Measurements from ENCODE around the gene BRME1.
A peak's percentile ranks its signal among the peaks of the same experiment; 100 is the strongest.

BRME1 gene

GRCh38 chr19:13844130-13844631, 61.7 kb downstream of the BRME1 start:
- DNase-seq (ENCODE audit: low spot score): no peak

GRCh38 chr19:13843104-13843921, 62.6 kb downstream of the BRME1 start:
- no peak for DNase-seq (ENCODE audit: low spot score)

GRCh38 chr19:13842291-13843103, 63.4 kb downstream of the BRME1 start:
- peak; percentile 60 for DNase-seq (ENCODE audit: low spot score)

- DNase-seq (ENCODE audit: low spot score): no peak
Measured at GRCh38 chr19:13841962-13842290, 64.0 kb downstream of the BRME1 start.

- no peak for DNase-seq (ENCODE audit: low spot score)
Measured at GRCh38 chr19:13841086-13841961, 64.6 kb downstream of the BRME1 start.

- DNase-seq (ENCODE audit: low spot score): no peak
Measured at GRCh38 chr19:13840305-13841085, 65.4 kb downstream of the BRME1 start.

- DNase-seq (ENCODE audit: low spot score): no peak
Measured at GRCh38 chr19:13839938-13840304, 66.0 kb downstream of the BRME1 start.

- DNase-seq (ENCODE audit: low spot score): peak; percentile 89
Measured at GRCh38 chr19:13839130-13839937, 66.6 kb downstream of the BRME1 start.

GRCh38 chr19:13838435-13839129, 67.3 kb downstream of the BRME1 start:
- no peak for DNase-seq (ENCODE audit: low spot score)

GRCh38 chr19:13835791-13836723, 69.9 kb downstream of the BRME1 start:
- DNase-seq (ENCODE audit: low spot score): no peak

GRCh38 chr19:13834244-13835069, 71.5 kb downstream of the BRME1 start:
- DNase-seq (ENCODE audit: low spot score): no peak

GRCh38 chr19:13833330-13834243, 72.3 kb downstream of the BRME1 start:
- DNase-seq (ENCODE audit: low spot score): peak; percentile 99

All from germinal center (tissue), 1 donor.